ENCODE results near the gene CUL4B.

The CUL4B gene

DNA sequence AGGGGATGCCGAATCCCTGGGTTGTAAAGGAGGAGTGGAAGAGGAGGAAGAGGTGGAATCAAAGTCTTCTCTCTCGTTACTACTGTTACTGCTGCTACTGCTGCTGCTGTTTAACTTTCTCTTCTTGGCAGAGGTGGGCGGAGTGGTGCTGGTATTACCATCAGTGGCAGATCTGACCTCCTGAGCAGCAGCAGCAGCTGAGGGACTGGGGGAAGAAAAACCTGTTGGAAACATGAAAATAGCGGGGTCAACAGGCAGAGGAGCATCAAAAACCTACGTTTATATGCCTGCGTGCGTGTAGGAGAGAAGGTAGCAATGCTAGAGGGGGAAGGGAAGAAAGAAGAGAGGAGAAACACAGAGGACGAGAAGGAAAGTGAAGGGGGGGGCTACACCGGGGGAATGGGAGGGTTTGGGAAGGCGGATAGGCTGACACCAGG, 339 bp downstream of the CUL4B start:
- Histone ChIP-seq H3K27ac (ENCODE audit: low read depth, low read length, poor library complexity, severe bottlenecking) (peak overlapping the region; percentile 89), H2AFZ (ENCODE audit: low read length) (no peak overlapping the region)

DNA sequence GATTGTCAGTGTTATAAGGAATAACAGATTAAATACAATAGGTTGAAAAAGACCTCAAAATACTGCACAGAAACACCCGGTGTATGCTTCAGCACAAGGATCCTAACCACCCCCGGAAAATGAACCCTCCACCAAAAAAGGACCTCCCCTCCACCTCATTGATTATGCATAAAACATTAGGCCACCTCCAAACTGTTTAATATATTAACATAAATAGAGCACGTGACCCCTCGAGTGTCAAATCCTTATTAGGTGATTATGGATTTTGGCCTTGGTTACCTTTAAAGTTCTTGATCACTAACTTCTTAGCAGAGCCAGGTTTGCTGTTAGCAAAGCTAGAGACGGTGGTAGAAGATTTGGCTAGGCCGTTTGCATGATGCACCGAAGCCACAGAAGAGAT, 958 bp downstream of the CUL4B start:
- no peaks in the 10 kb centered on the region for H4K20me1 ChIP-seq (ENCODE audit: insufficient read depth, low read length)
- H3K36me3 ChIP-seq (ENCODE audit: insufficient read depth, low read length) = peaks cover 25% of the 10 kb centered on the region
- H3K9ac ChIP-seq (ENCODE audit: low read length) = peak overlapping the region; percentile 88
- H3K27me3 ChIP-seq (ENCODE audit: insufficient read depth, low read length) = no peaks in the 10 kb centered on the region
- no peak overlapping the region for H2AFZ ChIP-seq (ENCODE audit: low read length)
- H3F3A ChIP-seq (ENCODE audit: insufficient read depth, low read length) = no peaks in the 10 kb centered on the region; the same call in 1 of the 2 replicates
- peaks cover 20% of the 10 kb centered on the region for H3K4me1 ChIP-seq (ENCODE audit: insufficient read depth, low read length, severe bottlenecking)
- H3K4me3 ChIP-seq (ENCODE audit: low read depth, low read length, poor library complexity, severe bottlenecking) = peak overlapping the region; percentile 75
- H3K9me2 ChIP-seq (ENCODE audit: low read depth, low read length) = no peaks in the 10 kb centered on the region
- H3K27ac ChIP-seq (ENCODE audit: low read depth, low read length, poor library complexity, severe bottlenecking) = peak overlapping the region; percentile 89
- no peak for TF ChIP-seq EZH2 (IDR thresholded peaks at IDR 0.05; ENCODE audit: borderline replicate concordance, low read length)
- TF ChIP-seq, protein P1, sequence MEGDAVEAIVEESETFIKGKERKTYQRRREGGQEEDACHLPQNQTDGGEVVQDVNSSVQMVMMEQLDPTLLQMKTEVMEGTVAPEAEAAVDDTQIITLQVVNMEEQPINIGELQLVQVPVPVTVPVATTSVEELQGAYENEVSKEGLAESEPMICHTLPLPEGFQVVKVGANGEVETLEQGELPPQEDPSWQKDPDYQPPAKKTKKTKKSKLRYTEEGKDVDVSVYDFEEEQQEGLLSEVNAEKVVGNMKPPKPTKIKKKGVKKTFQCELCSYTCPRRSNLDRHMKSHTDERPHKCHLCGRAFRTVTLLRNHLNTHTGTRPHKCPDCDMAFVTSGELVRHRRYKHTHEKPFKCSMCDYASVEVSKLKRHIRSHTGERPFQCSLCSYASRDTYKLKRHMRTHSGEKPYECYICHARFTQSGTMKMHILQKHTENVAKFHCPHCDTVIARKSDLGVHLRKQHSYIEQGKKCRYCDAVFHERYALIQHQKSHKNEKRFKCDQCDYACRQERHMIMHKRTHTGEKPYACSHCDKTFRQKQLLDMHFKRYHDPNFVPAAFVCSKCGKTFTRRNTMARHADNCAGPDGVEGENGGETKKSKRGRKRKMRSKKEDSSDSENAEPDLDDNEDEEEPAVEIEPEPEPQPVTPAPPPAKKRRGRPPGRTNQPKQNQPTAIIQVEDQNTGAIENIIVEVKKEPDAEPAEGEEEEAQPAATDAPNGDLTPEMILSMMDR (IDR thresholded peaks at IDR 0.05; ENCODE audit: low read length) = no peak
- peak overlapping the region; percentile 74 for H3K4me2 ChIP-seq (ENCODE audit: low read length)
- H3K79me2 ChIP-seq (ENCODE audit: insufficient read depth, low read length) = peaks cover 19% of the 10 kb centered on the region
- H3K9me3 ChIP-seq (ENCODE audit: low read length) = no peaks in the 10 kb centered on the region

More for the DNA sequence above, 339 bp downstream of the CUL4B start:
- Histone ChIP-seq H3K36me3 (ENCODE audit: insufficient read depth, low read length) (peaks cover 23% of the 10 kb centered on the region), H3K27me3 (ENCODE audit: insufficient read depth, low read length) (no peaks in the 10 kb centered on the region), H3K4me2 (ENCODE audit: low read length) (peak overlapping the region; percentile 74), H3K9me2 (ENCODE audit: low read depth, low read length) (no peaks in the 10 kb centered on the region), H3K9ac (ENCODE audit: low read length) (peak overlapping the region; percentile 88), H4K20me1 (ENCODE audit: insufficient read depth, low read length) (no peaks in the 10 kb centered on the region), H3K9me3 (ENCODE audit: low read length) (no peaks in the 10 kb centered on the region), H3K4me3 (ENCODE audit: low read depth, low read length, poor library complexity, severe bottlenecking) (peak overlapping the region; percentile 75), H3K4me1 (ENCODE audit: insufficient read depth, low read length, severe bottlenecking) (peaks cover 19% of the 10 kb centered on the region), H3F3A (ENCODE audit: insufficient read depth, low read length) (no peaks in the 10 kb centered on the region; the same call in 1 of the 2 replicates), H3K79me2 (ENCODE audit: insufficient read depth, low read length) (peaks cover 19% of the 10 kb centered on the region)
- TF ChIP-seq EZH2 (IDR thresholded peaks at IDR 0.05; ENCODE audit: borderline replicate concordance, low read length) = no peak
- TF ChIP-seq, protein P1 (IDR thresholded peaks at IDR 0.05; ENCODE audit: low read length) = no peak

DNA sequence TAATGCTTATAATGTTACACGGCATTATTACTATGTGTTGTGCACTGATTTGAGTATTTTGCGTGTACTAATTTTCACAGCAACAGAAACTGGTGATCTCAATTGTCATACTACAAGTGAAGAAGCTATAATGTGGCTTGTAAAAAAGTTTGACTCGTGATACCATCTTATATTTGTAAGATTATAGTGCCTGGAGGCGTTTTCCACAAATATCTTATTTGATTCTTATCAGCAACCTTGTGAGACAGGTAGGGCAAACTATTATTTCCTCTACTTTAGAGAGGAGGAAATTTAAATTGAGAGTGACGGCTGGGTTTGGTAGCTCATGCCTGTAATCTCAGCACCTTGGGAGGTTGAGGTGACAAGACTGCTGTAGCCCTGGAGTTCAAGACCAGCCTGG, 4.5 kb downstream of the CUL4B start:
- Histone ChIP-seq H3K79me2 (ENCODE audit: insufficient read depth, low read length) (peaks cover 19% of the 10 kb centered on the region), H3K4me3 (ENCODE audit: low read depth, low read length, poor library complexity, severe bottlenecking) (no peak overlapping the region), H3K9me2 (ENCODE audit: low read depth, low read length) (no peaks in the 10 kb centered on the region), H3K27ac (ENCODE audit: low read depth, low read length, poor library complexity, severe bottlenecking) (no peak overlapping the region), H3K9ac (ENCODE audit: low read length) (no peak overlapping the region), H2AFZ (ENCODE audit: low read length) (no peak overlapping the region), H3F3A (ENCODE audit: insufficient read depth, low read length) (no peaks in the 10 kb centered on the region), H3K36me3 (ENCODE audit: insufficient read depth, low read length) (peaks cover 37% of the 10 kb centered on the region), H4K20me1 (ENCODE audit: insufficient read depth, low read length) (no peaks in the 10 kb centered on the region), H3K4me2 (ENCODE audit: low read length) (no peak overlapping the region), H3K9me3 (ENCODE audit: low read length) (no peaks in the 10 kb centered on the region), H3K4me1 (ENCODE audit: insufficient read depth, low read length, severe bottlenecking) (peaks cover 15% of the 10 kb centered on the region), H3K27me3 (ENCODE audit: insufficient read depth, low read length) (no peaks in the 10 kb centered on the region)
- TF ChIP-seq EZH2 (IDR thresholded peaks at IDR 0.05; ENCODE audit: borderline replicate concordance, low read length) = no peak
- TF ChIP-seq, protein P1 (IDR thresholded peaks at IDR 0.05; ENCODE audit: low read length) = no peak

All from OCI-LY1 (cell line).